HepG2 (cell line): ENCODE measurements around the gene CAPSL. TPM values are rescaled to one million over a fixed set of nuclear protein-coding genes. Genes with fewer than 3 reads are reported as not detected.

Source experiments
- ATAC-seq: fragments of 200-7000 bp; cut with Tn5 transposase; 3 replicates; pipeline ENCODE4 v1.9.1; 2020; ENCODE audit warnings: mild to moderate bottlenecking, moderate library complexity
- BruUV-seq: library from RNA; stranded (reverse); fragments of 400-500 nt; replicated peaks from 2 replicates; lab custom pipeline; 2021; lab: Mats Ljungman, UMichigan
- CTCF ChIA-PET: fragments of 300-600 bp; formaldehyde crosslinking; extraction: SDS; loops from one replicate; lab custom pipeline; 2021; ENCODE audit warnings: low total read pairs, inconsistent platforms, low intra/inter-chr PET ratio; lab: Yijun Ruan, JAX
- POLR2A ChIA-PET: fragments of 350-600 bp; sonication (Branson Sonifier 250); formaldehyde crosslinking; loops from one replicate; lab custom pipeline; 2020; ENCODE audit warnings: antibody characterized with exemption, inconsistent platforms; lab: Yijun Ruan, JAX
- DNase-seq: peaks from one replicate; pipeline ENCODE4 v3.0.0-alpha.2; 2015; ENCODE audit warnings: low spot score
- FAIRE-seq: peaks from 3 replicates; lab custom pipeline; 2011; peaks lifted over from hg19 to GRCh38; lab: Jason Lieb, UNC
- H2AFZ ChIP-seq: one replicate; pipeline ENCODE4 v1.6.1; 2011; ENCODE audit warnings: low read length, inconsistent platforms
- H3K27ac ChIP-seq: fragments of 300-600 bp; 3 replicates; pipeline ENCODE4 v1.8.0; 2011; ENCODE audit warnings: mixed run types, mild to moderate bottlenecking, mixed read lengths, low read length, inconsistent platforms; ENCODE audit not compliant: insufficient read depth; ENCODE audit errors: extremely low read length
- H3K27me3 ChIP-seq, 2 experiments: fragments of 200-600 bp in 1 of 2; 2 replicates in 1 of 2; 3 replicates in 1 of 2; pipeline versions ENCODE4 v1.6.0 to v1.8.0; 2011; ENCODE audit warnings: low read length in 2 of 2, mild to moderate bottlenecking in 2 of 2, moderate library complexity in 2 of 2, inconsistent platforms in 1 of 2; ENCODE audit not compliant: insufficient read depth in 2 of 2, control insufficient read depth in 1 of 2
- H3K36me3 ChIP-seq, 2 experiments: fragments of 200-600 bp in 1 of 2; replicated peaks in 1 of 2; 2 replicates in 1 of 2; 3 replicates in 1 of 2; pipeline versions ENCODE4 v1.5.1 to v1.8.0; 2011; ENCODE audit warnings: low read length in 2 of 2, inconsistent platforms in 1 of 2; ENCODE audit not compliant: insufficient read depth in 2 of 2, control insufficient read depth in 1 of 2
- H3K4me1 ChIP-seq: 2 replicates; pipeline ENCODE4 v1.5.1; 2012; ENCODE audit warnings: low read length, inconsistent platforms; ENCODE audit not compliant: insufficient read depth
- H3K4me2 ChIP-seq: 2 replicates; pipeline ENCODE4 v1.6.0; 2011; ENCODE audit warnings: low read depth, low read length, inconsistent platforms
- H3K4me3 ChIP-seq, 3 experiments: fragments of 200-600 bp in 1 of 3; sonication (generic), shearing (Covaris generic) in 1 of 3; replicated peaks in 1 of 3; 2 replicates each; pipeline ENCODE4 v1.5.1; 2011 to 2016; ENCODE audit warnings: low read length in 3 of 3, inconsistent platforms in 2 of 3, low read depth in 2 of 3, mild to moderate bottlenecking in 2 of 3, control low read depth in 1 of 3, mixed read lengths in 1 of 3; ENCODE audit not compliant: insufficient read depth in 1 of 3
- H3K79me2 ChIP-seq: one replicate; pipeline ENCODE4 v1.6.1; 2011; ENCODE audit warnings: low read length, inconsistent platforms; ENCODE audit not compliant: insufficient read depth
- H3K9ac ChIP-seq: 2 replicates; pipeline ENCODE4 v1.6.0; 2011; ENCODE audit warnings: mild to moderate bottlenecking, low read depth, low read length, inconsistent platforms; ENCODE audit not compliant: insufficient read depth
- H3K9me3 ChIP-seq: 2 replicates; pipeline ENCODE4 v1.5.1; 2012; ENCODE audit warnings: mild to moderate bottlenecking, low read length
- H4K20me1 ChIP-seq: 2 replicates; pipeline ENCODE4 v1.6.0; 2011; ENCODE audit warnings: inconsistent platforms, mild to moderate bottlenecking, low read length, moderate library complexity; ENCODE audit not compliant: insufficient read depth
- CBFB ChIP-seq: sonication (generic); formaldehyde crosslinking; IDR thresholded peaks from 2 replicates; pipeline ENCODE4 v1.4.0; 2020; ENCODE audit warnings: missing genetic modification reagents
- CEBPZ ChIP-seq: IDR thresholded peaks from 2 replicates; pipeline ENCODE4 v1.6.1; 2012; ENCODE audit warnings: low read length, improper control_type of control experiment
- E2F5 ChIP-seq: sonication (generic); formaldehyde crosslinking; conservative IDR thresholded peaks from 2 replicates; pipeline ENCODE4 v1.4.0; 2020; ENCODE audit warnings: missing genetic modification reagents
- HNRNPK ChIP-seq: fragments of 200-400 bp; formaldehyde crosslinking; IDR thresholded peaks from 2 replicates; pipeline ENCODE4 v1.6.1; 2018; ENCODE audit warnings: low read length, low read depth, moderate library complexity, mild to moderate bottlenecking; ENCODE audit not compliant: poor library complexity, severe bottlenecking
- NR2F2 ChIP-seq: IDR thresholded peaks from 2 replicates; pipeline ENCODE4 v1.6.1; 2012; ENCODE audit warnings: low read depth, inconsistent platforms, borderline replicate concordance
- PHB2 ChIP-seq: fragments of 450-650 bp; IDR thresholded peaks from 2 replicates; pipeline ENCODE4 v1.6.1; 2018; ENCODE audit not compliant: partially characterized antibody
- PHF20 ChIP-seq: sonication (generic); formaldehyde crosslinking; IDR thresholded peaks from 2 replicates; pipeline ENCODE4 v1.5.0; 2020; ENCODE audit warnings: mild to moderate bottlenecking, missing genetic modification reagents
- SNAPC2 ChIP-seq: sonication (generic); formaldehyde crosslinking; IDR thresholded peaks from 2 replicates; pipeline ENCODE4 v1.8.1; 2022; ENCODE audit warnings: mild to moderate bottlenecking, missing genetic modification reagents
- ZBTB40 ChIP-seq, 2 experiments: fragments of 450-650 bp in 1 of 2; sonication (generic) in 1 of 2; formaldehyde crosslinking in 1 of 2; IDR thresholded peaks; 2 replicates each; pipeline versions ENCODE4 v1.6.1 to v1.8.0; 2016 to 2022; ENCODE audit warnings: antibody characterized with exemption in 1 of 2, mild to moderate bottlenecking in 1 of 2, missing genetic modification reagents in 1 of 2
- ZNF274 ChIP-seq: sonication (generic); formaldehyde crosslinking; IDR thresholded peaks from 2 replicates; pipeline ENCODE4 v1.5.1; 2020; ENCODE audit warnings: mild to moderate bottlenecking, missing genetic modification reagents
- ZNF670 ChIP-seq: sonication (generic); formaldehyde crosslinking; IDR thresholded peaks from 2 replicates; pipeline ENCODE4 v1.8.0; 2022; ENCODE audit warnings: mild to moderate bottlenecking, missing genetic modification reagents, borderline replicate concordance
- WGBS: methylation state at CpG from one replicate; pipeline ENCODE4 v1.1.6; 2017; ENCODE audit warnings: low lambda C conversion rate; 5-methylcytosine and 5-hydroxymethylcytosine counted together
- in situ Hi-C: cut with HindIII; loops from 2 replicates; pipeline ENCODE4 v1.10.0; 2017; ENCODE audit warnings: low pct_unique_long_range_greater_than_20kb; ENCODE audit not compliant: extremely low pct_ligation_motif_present
- intact Hi-C: fragments of 100-400 bp; cut with micrococcal nuclease; formaldehyde crosslinking; loops from one replicate; pipeline ENCODE4 v1.10.0; 2022; ENCODE audit not compliant: unreplicated experiment
- polyA plus RNA-seq, 8 experiments: library from polyadenylated mRNA; depleted of rRNA in 3 of 8; stranded (reverse) in 7 of 8; unstranded in 1 of 8; fragments of >200 nt; fragmentation: Illumina TruSeq in 4 of 8; extraction: Trizol in 4 of 8; gene quantifications; 2 replicates each; pipeline versions ENCODE4 v1.2.1 to v1.2.3, GENCODE V29; 2011 to 2016; ENCODE audit warnings: low read depth in 4 of 8, missing spikeins in 1 of 8, mixed read lengths in 1 of 8; ENCODE audit not compliant: insufficient read depth in 1 of 8
- total RNA-seq, 5 experiments: library from RNA; depleted of rRNA; stranded (reverse); fragments of >200 nt; fragmentation: Illumina TruSeq; extraction: Trizol; gene quantifications; 2 replicates each; pipeline ENCODE4 v1.2.3, GENCODE V29; 2016; ENCODE audit warnings: low read depth in 1 of 5

The CAPSL gene
- total and polyA plus RNA-seq, 2 of the 13 experiments (the other 11 are each of a cell fraction or from before 2014, with no cell fraction given): not detected

- BruUV-seq: no TSS peak
- WGBS: 39% methylated on average over 6 of the region's 6 CpGs
- ChIA-PET POLR2A (no interaction called here), CTCF (no interaction called here)
- TF ChIP-seq HNRNPK (no peak), ZNF274 (CRISPR knock-in tag) (no peak), ZNF670 (CRISPR knock-in tag) (no peak), NR2F2 (no peak), SNAPC2 (CRISPR knock-in tag) (no peak), CBFB (no peak), E2F5 (no peak), PHB2 (no peak), PHF20 (no peak), ZBTB40 (IDR thresholded peaks at IDR 0.05) (no peak), ZBTB40 (CRISPR knock-in tag; IDR thresholded peaks at IDR 0.05) (no peak), CEBPZ (no peak)
- FAIRE-seq: no peak
- Histone ChIP-seq H3K36me3 (no peaks in the 10 kb centered on the region), H2AFZ (no peak overlapping the region), H3K4me1 (no peaks in the 10 kb centered on the region), H3K27me3 (no peaks in the 10 kb centered on the region), H3K4me2 (no peak overlapping the region), H3K4me3 (no peak overlapping the region), H3K9me3 (no peaks in the 10 kb centered on the region), H3K27ac (no peak overlapping the region), H3K79me2 (no peaks in the 10 kb centered on the region), H4K20me1 (no peaks in the 10 kb centered on the region), H3K9ac (no peak overlapping the region)
- ATAC-seq: no peak
- intact Hi-C loops (no loop called here), in situ Hi-C loops (no loop called here)
- DNase-seq: no peak
These were observed 34.7 kb downstream of the CAPSL start for GRCh38 chr5:35903631-35904203.
